Prostate gland (tissue), 2 donors: ENCODE results near the gene PTPRH.

ENCODE experiments used
- POLR2A ChIP-seq: fragments of 450-650 bp; IDR thresholded peaks from one replicate; pipeline ENCODE4 v1.6.1; 2016; ENCODE audit warnings: antibody characterized with exemption, mild to moderate bottlenecking
- POLR2AphosphoS5 ChIP-seq: sonication (generic); formaldehyde crosslinking; IDR thresholded peaks from one replicate; pipeline ENCODE4 v1.6.1; 2017; ENCODE audit warnings: antibody characterized with exemption
- TF ChIP-seq, protein P1 (sequence below), 4 experiments: fragments of 200-600 bp in 2 of 4; fragments of 450-650 bp in 2 of 4; sonication (generic) in 2 of 4; IDR thresholded peaks; 1 replicate in 3 of 4; 2 replicates in 1 of 4; pipeline ENCODE4 v1.5.1; 2016 to 2019; ENCODE audit warnings: antibody characterized with exemption in 4 of 4, mild to moderate bottlenecking in 2 of 4, moderate library complexity in 2 of 4

DNA sequence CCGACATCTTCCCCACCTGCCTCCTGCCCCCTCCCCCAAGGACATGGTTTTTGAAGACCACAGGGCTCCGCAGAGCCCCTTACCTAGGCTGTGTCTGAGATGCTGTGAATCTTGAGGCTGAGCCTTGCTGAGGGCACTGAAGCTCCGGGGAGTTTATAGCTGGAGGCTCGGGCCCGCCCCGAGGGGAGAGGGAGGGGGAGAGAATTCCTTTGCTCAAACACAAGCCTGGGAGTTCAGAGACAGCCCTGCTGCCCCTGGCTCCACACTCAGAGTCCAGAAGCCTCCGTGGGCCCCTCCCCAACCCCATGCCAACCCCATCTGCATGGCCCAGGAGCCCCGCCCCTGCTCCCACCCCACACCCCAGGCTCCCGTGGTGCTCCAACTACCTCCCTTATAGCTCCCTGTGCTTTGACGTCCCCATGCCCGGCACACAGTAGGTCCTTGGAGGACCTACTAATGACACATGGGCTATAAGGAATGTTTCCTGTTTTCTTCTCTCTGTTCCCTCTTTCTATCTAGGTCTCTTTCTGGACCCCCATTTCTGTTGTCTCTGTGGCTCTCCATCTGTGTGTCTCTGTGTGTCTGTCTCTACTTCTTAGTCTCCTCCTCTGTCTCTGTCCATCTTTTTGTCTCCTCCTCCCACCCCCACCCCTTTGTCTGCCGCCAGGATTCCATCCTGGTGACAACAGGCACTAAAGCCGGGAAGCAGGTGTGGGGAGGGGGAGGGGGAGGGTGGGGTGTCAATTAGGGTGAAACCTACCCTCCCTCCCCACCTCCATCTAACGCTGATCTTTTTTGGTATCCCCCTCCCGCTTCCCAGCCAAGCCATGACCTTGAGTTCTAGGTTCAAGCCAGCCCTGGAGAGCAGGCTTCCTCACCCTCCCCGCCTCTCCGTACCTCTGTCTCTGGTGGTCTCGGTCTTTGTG lies 60.0 kb downstream of the PTPRH start, which contains the start of gene TNNT1:
- no peak for TF ChIP-seq POLR2AphosphoS5
- TF ChIP-seq, protein P1, sequence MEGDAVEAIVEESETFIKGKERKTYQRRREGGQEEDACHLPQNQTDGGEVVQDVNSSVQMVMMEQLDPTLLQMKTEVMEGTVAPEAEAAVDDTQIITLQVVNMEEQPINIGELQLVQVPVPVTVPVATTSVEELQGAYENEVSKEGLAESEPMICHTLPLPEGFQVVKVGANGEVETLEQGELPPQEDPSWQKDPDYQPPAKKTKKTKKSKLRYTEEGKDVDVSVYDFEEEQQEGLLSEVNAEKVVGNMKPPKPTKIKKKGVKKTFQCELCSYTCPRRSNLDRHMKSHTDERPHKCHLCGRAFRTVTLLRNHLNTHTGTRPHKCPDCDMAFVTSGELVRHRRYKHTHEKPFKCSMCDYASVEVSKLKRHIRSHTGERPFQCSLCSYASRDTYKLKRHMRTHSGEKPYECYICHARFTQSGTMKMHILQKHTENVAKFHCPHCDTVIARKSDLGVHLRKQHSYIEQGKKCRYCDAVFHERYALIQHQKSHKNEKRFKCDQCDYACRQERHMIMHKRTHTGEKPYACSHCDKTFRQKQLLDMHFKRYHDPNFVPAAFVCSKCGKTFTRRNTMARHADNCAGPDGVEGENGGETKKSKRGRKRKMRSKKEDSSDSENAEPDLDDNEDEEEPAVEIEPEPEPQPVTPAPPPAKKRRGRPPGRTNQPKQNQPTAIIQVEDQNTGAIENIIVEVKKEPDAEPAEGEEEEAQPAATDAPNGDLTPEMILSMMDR (IDR thresholded peaks at IDR 0.05), result no peak
- no peak for TF ChIP-seq POLR2A
